NCI-H2107 (cell line): ENCODE measurements around the gene TMEM33.
A peak's percentile ranks its signal among the peaks of the same experiment; 100 is the strongest.
"Not testable (repeated sequence)": the region's sequence is repeated elsewhere in the genome, so short reads cannot be mapped to it uniquely, and the experiment has no call there.

Source experiments
- DNase-seq: peaks from one replicate; lab custom pipeline; 2025; lab: John Stamatoyannopoulos, UW

Gene TMEM33

DNA sequence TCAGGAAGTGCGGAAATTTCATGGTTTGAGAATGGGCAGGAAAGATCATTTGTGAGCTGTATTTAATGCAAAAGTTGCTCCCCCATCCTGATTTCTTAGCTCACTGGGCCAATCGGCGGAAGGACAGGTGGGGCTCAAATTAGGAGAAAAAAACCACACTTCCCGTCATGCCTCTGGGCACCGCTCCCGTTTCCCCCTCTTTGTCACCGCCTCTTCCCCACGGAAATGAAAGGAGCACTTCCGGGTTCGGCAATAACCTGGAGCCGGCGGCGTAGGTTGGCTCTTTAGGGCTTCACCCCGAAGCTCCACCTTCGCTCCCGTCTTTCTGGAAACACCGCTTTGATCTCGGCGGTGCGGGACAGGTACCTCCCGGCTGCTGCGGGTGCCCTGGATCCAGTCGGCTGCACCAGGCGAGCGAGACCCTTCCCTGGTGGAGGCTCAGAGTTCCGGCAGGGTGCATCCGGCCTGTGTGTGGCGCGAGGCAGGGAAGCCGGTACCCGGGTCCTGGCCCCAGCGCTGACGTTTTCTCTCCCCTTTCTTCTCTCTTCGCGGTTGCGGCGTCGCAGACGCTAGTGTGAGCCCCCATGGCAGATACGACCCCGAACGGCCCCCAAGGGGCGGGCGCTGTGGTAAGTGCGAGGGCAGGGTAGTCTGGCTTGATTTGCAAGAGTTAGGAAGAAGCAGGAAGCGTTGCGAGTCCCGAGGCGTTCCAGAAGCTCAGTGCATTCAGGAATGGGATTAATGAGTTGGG, at the start of gene TMEM33:
TSS of gene TMEM33 (plus strand) at position 529 of the 751 bp plus-strand sequence. CDS start at position 585, 56 bp downstream.
- DNase-seq, result peak; percentile 23

- no peak for DNase-seq
Observed at GRCh38 chr4:41885456-41885855, 49.8 kb upstream of the TMEM33 start.

GRCh38 chr4:41887277-41887676, 48.0 kb upstream of the TMEM33 start:
- no peak for DNase-seq

DNA sequence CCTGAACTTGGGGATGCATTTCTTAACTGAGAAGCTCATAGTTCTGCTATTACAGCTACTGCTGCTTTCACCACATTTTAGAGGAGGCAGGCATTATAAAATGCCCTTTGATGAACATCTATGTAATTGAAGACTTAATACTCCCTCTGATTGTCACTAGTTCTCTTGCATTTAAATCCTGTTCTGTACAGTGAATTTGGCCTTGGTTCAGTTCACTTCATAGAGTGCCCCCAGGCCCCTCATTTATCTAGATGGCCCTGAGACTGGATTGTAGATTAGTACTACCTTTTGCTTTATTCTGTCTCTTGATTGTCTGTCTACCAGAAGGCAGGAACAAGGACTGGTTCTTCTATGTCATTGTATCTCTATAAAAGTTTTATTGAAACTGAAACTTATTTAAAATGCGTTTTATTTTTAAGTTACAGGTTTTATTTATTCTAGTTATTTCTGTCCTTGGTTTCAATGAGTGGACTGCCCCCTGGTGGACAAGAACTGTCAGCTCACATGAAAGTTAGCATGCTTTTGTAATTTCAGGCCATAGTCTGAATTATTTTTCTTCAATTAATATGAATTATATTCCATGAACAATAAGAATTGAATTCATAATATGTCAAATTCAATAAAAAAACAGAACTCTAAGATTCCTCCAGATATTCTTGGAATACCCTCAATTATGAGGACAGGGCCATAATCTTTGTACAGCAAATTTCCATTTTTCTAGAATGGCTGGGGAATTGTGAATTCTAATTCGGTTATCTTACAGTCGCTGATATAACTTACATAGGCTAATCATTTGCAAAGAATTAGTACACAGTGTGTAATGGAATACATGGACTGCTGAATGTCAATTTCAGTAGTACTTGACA, 47.2 kb upstream of the TMEM33 start:
- no peak for DNase-seq

- no peak for DNase-seq
Observed at GRCh38 chr4:41888687-41889074, 46.5 kb upstream of the TMEM33 start.

GRCh38 chr4:41889317-41889716, 45.9 kb upstream of the TMEM33 start:
- no peak for DNase-seq

GRCh38 chr4:41890085-41890484, 45.1 kb upstream of the TMEM33 start:
- DNase-seq, result no peak

DNA sequence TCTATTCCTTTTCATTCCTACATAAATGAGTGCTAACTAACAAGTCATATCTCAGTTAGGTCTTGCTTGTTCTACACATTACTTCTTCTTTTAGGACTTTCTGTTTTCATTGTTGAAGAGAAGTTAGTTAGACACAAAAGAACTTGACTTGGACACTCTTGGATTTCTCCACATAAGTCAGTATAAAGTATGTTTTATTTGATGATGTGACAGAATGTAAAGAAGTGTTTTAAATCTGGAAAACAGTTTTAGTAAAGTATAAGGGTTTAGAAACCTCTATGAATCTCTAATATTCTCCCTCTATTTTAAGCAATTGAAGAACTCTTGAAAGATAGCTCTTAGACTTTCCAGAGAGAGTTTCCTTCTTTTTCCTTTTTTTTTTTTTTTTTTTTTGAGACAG, 38.6 kb upstream of the TMEM33 start:
- no peak for DNase-seq

- no peak for DNase-seq
Observed at GRCh38 chr4:41897698-41898097, 37.5 kb upstream of the TMEM33 start.

GRCh38 chr4:41909136-41909535, 26.1 kb upstream of the TMEM33 start:
- DNase-seq, result not testable (repeated sequence)

DNA sequence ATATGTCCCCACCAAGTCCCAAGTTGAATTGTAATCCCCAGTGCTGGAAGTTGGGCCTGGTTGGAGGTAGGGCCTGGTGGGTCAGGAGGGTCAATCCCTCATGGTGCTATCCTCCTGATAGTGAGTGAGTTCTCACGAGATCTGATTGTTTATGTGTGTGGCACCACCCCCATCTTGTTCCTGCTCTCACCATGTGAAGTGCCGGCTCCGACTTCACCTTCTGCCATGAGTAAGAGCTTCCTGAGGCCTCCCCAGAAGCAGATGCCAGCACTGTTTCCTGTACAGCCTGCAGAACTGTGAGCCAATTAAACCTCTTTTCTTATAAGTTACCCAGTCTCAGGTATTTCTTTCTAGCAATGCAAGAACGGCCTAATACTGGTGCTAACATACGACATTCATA, 22.7 kb upstream of the TMEM33 start:
- DNase-seq, result no peak

DNA sequence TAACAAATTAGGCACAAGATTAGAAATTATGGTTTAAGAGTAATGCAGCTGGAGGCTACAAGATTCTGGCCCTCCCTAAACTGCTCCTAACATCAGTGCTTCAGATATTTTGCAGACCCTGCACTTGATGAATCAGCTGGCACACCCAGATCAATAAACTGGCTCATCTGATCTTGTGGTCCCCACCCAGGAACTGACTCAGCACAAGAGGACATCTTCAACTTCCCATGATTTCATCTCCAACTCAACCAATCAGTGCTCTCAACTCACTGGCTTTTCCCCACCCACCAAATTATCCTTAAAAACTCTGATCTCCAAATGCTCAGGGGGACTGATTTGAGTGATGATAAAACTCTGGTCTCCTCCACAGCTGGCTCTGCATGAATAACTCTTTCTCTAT, 21.7 kb upstream of the TMEM33 start:
- DNase-seq, result no peak

- DNase-seq, result no peak
Observed at GRCh38 chr4:41918278-41918677, 17.0 kb upstream of the TMEM33 start.

- not testable (repeated sequence) for DNase-seq
Observed at GRCh38 chr4:41920416-41920815, 14.8 kb upstream of the TMEM33 start.

DNA sequence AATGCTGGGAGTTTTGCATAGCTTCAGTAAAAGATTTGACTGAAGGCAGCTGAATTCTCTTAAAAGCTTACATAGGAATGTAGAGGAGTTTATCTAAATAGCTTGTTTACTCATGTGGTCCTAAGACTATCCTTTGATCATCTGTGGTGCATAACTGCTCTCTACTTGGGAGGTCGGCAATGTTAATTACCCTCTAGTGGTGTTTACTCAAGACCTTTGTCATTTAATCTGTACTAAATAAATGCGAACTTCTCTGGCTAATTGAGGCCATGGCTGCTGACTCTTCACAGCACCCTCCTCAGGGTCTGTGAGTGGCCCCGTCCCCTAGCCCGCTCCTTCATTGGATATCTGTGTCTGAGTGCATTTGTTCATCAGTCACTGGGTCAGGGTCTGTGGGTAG, 13.8 kb upstream of the TMEM33 start:
- DNase-seq, result no peak

- no peak for DNase-seq
Observed at GRCh38 chr4:41927796-41928499, 7.3 kb upstream of the TMEM33 start.

DNA sequence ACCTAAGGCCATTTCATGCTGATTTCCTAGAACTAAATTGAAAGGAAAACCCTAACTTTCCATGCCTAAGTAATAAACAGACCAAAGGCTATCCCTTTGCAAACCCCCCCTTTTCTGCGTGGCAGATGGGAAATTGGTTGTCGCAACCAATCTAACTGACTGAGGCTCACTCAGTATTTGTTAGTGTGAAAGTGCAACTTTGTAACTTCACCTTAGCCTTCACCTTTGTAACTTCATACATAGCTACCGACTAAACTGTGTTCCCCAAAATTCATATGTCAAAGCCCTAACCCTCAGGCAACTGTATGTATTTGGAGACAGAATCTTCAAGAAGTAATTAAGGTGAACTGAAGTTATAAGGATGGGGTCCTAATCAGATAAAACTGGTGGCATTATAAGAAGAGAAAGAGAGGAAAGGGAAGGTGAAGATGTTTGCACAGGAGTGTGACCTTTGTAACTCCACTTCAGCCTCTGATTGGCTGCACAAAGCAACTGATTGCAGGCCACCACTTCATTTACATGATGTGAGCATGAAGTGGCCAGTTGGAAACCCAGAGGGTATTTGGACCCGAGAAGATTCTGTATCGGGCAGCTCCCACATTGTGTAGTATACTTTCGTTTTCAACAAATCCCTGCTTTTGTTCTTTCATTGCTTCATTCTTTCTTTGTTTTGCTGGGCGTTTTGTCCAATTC, 4.9 kb upstream of the TMEM33 start:
- no peak for DNase-seq

- DNase-seq, result no peak
Observed at GRCh38 chr4:41932988-41933387, 2.2 kb upstream of the TMEM33 start.

GRCh38 chr4:41933997-41934503, 1.2 kb upstream of the TMEM33 start:
- no peak for DNase-seq

DNA sequence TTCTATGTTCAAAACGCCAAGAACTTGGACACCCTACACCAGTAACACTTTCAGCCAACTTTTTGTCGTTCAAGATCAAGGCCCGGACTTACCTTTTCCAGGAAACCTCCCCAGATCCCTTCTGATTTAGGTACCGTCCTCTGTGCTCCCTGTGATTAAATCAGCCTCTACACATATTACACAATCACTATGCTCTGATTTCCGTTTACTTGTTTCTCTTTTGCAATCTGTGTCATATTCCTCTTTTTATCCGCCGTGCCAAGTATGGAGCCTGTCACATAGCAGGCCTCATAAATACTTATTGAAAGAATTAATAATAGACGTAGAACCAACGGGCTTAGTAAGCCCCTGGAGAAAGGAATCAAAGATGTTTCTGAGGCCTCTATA, 722 bp upstream of the TMEM33 start:
- DNase-seq, result no peak

DNA sequence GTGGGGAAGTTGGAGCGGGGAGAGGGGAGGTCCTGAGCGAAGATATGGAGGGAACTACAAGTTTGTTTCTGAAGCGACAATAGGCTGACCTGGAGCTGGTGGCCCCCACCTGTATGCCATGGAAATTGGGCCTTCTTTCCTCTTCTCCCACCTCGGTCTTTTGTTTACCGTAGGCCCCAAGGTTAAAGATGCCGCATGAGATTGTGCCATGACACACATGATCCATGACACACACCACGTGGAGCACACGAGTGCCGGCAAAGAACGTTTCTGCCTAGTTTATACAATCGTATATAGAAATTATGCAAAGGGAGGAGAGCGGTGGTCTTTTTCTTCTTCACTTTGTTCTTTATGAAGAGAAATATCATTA, 408 bp downstream of the TMEM33 start:
- no peak for DNase-seq
